Amygdala (tissue), 56 donors: ENCODE data around the gene ARHGEF2.

ENCODE experiments used
- DNase-seq, 56 donors: peaks; one replicate each; lab custom pipeline; 2025; lab: John Stamatoyannopoulos, UW

Gene ARHGEF2

GRCh38 chr1:155974208-155975115 lies 3.9 kb downstream of the ARHGEF2 start:
- DNase-seq, result peak in 54 of 56 donors; percentile 40 to 93 (median 78)

- DNase-seq, result peak in 2 of 56 donors; percentile 6 to 12
Observed at GRCh38 chr1:155973723-155974122, 4.6 kb downstream of the ARHGEF2 start.

- DNase-seq, result peak in 43 of 56 donors; percentile 12 to 85 (median 58)
Observed at GRCh38 chr1:155971910-155972809, 6.2 kb downstream of the ARHGEF2 start.

GRCh38 chr1:155970531-155971167 lies 7.7 kb downstream of the ARHGEF2 start:
- DNase-seq, result peak in 53 of 56 donors; percentile 20 to 84 (median 67)

GRCh38 chr1:155969377-155969791 lies 9.0 kb downstream of the ARHGEF2 start:
- DNase-seq, result peak in 35 of 56 donors; percentile 28 to 72 (median 52)

- DNase-seq, result peak in 55 of 56 donors; percentile 35 to 95 (median 81)
Observed at GRCh38 chr1:155968670-155969069, 9.7 kb downstream of the ARHGEF2 start.

GRCh38 chr1:155968051-155968400 lies 10.3 kb downstream of the ARHGEF2 start:
- DNase-seq, result no peak

GRCh38 chr1:155967341-155968050 lies 10.9 kb downstream of the ARHGEF2 start:
- peak in 20 of 56 donors; percentile 15 to 71 (median 38) for DNase-seq

- DNase-seq, result no peak
Observed at GRCh38 chr1:155966750-155967149, 11.6 kb downstream of the ARHGEF2 start.

- DNase-seq, result peak in 2 of 56 donors; percentile 4 to 24
Observed at GRCh38 chr1:155966135-155966534, 12.2 kb downstream of the ARHGEF2 start.

GRCh38 chr1:155964193-155964592 lies 14.2 kb downstream of the ARHGEF2 start:
- no peak for DNase-seq

- peak in 2 of 56 donors; percentile 9 to 31 for DNase-seq
Observed at GRCh38 chr1:155962599-155963211, 15.6 kb downstream of the ARHGEF2 start.

GRCh38 chr1:155961937-155962336 lies 16.4 kb downstream of the ARHGEF2 start:
- DNase-seq, result peak in 14 of 56 donors; percentile 15 to 49 (median 25)

- peak in 1 of 56 donors; percentile 30 for DNase-seq
Observed at GRCh38 chr1:155960081-155960745, 18.1 kb downstream of the ARHGEF2 start.

- DNase-seq, result no peak
Observed at GRCh38 chr1:155957411-155957915, 20.9 kb downstream of the ARHGEF2 start.

GRCh38 chr1:155954645-155955044 lies 23.7 kb downstream of the ARHGEF2 start:
- DNase-seq, result no peak

GRCh38 chr1:155952505-155952890 lies 25.8 kb downstream of the ARHGEF2 start:
- no peak for DNase-seq

GRCh38 chr1:155951753-155952504 lies 26.4 kb downstream of the ARHGEF2 start:
- no peak for DNase-seq
